GM12872 (cell line): Measurements from ENCODE around the gene EXD2.

Source experiments
- CTCF ChIP-seq: IDR thresholded peaks from 3 replicates; pipeline ENCODE4 v1.5.1; 2011; ENCODE audit warnings: low read depth, mild to moderate bottlenecking, low read length, moderate library complexity; ENCODE audit not compliant: insufficient read depth

The EXD2 gene

GRCh38 chr14:69181491-69181890 lies 9.8 kb upstream of the EXD2 start:
- TF ChIP-seq CTCF = no peak

- TF ChIP-seq CTCF = no peak
Measured at GRCh38 chr14:69183735-69184134, 7.6 kb upstream of the EXD2 start.

GRCh38 chr14:69190191-69190590 lies 1.1 kb upstream of the EXD2 start:
- no peak for TF ChIP-seq CTCF

- TF ChIP-seq CTCF = no peak
Measured at GRCh38 chr14:69193721-69194120, 2.4 kb downstream of the EXD2 start.

- no peak for TF ChIP-seq CTCF
Measured at GRCh38 chr14:69199786-69200185, 8.5 kb downstream of the EXD2 start.

GRCh38 chr14:69204753-69205152 lies 13.5 kb downstream of the EXD2 start:
- no peak for TF ChIP-seq CTCF

GRCh38 chr14:69207435-69208041 lies 16.2 kb downstream of the EXD2 start:
- no peak for TF ChIP-seq CTCF
